Activated CD4-positive, alpha-beta T cell treated with anti-CD3 and anti-CD28 coated beads for 4 hours (primary cell): ENCODE data around the gene HOXB9.

ENCODE experiments used
- DNase-seq, 2 donors: peaks; one replicate each; pipeline ENCODE4 v3.0.0-alpha.2; 2020

The HOXB9 gene

DNA sequence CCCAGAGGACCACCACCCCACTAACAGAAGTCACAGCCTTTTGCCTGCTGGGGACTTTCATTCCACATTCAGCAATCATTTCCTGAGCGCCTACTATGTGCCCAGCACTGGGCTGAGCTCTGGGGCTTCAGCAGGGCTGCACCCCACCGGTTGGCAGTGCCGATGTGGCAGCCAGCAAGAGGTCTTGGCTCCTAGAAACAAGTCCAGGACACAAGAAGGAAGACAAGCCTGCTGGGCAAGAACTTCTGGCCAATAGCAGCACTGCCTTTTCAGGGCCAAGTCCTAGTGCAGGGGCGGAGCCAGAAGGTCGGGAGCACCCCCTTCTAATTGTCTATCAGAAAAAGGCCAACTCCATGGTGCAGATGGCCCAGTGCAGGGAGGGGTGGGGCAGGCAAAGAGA lies 13.0 kb upstream of the HOXB9 start:
- no peak for DNase-seq

DNA sequence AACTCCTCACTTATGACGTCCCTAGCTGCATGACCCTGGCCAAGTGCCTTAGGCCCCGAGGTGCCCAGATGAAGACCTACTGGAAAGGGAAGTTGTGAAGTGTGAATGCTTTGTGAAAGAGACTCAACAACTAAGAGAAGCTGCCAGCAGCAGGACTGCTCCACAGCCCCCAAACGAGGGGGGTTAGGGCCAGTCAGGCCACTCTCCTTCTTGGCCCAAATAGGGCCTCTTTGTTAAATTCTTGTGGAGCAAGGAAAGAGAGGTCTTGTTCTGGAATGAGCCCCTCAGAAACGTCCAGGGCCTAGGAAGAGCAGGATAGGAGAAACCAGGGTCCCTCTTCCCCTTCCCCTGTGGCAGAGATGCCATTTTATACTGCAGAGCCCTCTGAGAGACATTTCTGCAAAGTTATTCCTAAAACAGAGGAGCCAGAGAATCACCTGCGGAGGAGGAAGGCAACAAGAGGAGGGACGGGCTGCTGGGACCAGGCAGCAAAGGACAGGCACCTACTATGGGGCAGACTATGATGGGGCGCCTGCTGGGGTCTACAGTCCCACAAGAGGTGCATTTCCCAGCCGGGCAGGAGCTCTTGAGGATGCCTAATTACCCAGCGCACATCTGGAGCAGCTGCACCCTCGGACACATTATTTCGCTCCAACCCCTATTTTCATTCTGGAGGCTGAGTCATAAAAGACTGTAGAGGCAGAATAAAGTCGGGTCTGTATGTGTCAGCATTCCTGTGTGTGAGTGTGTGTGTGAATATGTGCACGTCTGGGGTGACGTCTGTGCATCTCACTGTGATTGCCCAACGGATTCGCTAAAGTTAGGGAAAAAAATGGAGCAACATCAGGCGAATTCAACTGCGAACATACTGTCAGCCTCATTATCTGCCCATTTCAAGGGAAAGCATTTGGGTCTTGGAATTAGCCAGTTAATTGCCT lies 11.4 kb upstream of the HOXB9 start:
- DNase-seq, result no peak

DNA sequence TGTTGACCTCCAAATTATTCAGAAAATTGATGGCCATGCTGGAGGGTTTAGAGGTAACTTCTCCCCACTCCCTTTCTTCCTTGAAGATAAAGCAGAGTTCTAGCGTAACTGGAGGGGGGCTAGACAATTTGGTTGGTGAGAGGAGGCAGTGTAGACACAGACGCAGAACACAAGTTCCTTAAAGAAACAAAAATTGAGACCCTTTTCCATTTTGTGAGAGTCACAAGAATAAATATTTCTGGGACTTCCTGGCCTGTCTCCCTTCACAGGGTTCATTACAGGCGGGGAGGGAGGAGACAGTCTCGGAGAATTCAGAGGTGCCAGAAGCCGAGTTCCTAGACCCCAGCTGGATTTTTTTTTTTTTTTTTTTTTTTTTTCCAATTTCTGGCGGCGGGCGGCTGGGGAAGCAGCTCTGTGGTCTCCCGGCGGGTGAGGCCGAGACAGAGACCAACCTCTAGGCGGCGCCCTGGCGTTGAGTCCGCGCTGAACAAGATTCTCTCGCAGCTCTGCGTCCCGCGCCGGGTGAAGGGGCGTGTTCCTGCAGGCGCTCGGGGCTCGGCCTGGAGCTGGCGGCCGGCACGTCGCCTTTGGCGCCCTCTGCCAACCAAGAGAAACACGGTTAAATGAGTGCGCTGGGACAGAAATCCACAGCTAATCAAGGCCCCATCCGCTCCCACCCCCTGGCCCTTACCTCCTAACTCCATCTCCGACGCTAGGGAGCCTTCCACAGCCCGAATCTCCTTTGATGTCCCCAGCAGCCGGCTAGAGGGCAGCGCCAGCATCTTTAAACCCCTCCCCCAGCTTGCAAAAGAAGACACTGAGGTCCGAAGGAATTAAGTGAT lies 10.2 kb upstream of the HOXB9 start:
- DNase-seq, result peak; percentile 57 to 69

DNA sequence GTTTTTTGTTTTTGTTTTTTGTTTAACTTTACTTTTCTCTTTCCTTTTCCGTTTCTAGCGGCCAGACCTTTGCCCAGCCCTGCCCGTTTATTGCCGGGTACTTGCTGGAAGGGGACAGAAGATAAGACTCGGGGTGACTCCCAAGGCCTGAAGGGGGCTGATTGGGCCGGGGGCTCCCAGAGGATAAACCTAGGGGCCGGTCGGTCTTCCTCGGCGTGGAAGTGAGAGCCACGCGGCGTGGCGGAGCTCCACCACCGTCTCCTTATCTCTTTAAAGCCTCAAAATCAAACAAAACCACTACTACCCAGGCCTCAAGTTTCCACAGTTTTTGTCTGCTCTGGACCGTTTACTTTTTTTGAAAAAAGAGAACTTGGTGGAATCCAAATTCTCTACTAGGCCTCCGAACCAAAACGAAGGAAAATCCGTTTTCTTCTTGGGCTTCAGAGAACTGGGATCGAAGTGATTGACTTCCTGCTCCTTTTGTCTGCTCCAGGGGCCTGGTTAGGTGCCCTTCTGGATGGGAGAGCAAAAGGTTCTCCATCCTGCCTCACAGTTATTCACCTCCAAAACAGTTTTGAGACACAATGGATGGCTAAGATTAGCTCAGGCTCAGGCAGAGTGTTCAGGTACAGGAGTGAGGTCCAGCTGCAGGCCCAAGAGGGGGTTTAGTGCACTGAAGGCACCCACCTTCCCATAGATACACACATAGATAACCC lies 8.5 kb upstream of the HOXB9 start:
- no peak for DNase-seq

DNA sequence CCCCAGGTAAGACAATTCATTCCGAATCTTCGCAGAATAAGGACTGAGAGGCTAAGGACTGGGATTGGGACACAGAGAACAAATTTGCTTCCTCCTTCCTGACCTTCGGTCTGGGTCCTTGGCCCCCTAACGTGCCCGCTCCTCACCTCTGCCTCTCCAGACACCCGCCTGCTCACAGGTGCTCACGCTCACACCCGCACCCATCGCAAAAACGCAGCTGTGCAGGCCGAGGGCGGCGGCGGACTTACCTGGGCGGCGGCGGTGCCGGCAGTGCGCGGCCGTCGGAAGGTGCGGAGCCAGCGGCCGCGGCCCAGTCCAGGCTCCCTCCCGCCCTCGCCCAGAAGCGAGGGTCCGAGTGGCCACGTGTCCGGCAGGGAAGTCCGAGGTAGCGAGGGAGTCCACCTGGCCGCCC lies 7.1 kb upstream of the HOXB9 start:
- no peak for DNase-seq

DNA sequence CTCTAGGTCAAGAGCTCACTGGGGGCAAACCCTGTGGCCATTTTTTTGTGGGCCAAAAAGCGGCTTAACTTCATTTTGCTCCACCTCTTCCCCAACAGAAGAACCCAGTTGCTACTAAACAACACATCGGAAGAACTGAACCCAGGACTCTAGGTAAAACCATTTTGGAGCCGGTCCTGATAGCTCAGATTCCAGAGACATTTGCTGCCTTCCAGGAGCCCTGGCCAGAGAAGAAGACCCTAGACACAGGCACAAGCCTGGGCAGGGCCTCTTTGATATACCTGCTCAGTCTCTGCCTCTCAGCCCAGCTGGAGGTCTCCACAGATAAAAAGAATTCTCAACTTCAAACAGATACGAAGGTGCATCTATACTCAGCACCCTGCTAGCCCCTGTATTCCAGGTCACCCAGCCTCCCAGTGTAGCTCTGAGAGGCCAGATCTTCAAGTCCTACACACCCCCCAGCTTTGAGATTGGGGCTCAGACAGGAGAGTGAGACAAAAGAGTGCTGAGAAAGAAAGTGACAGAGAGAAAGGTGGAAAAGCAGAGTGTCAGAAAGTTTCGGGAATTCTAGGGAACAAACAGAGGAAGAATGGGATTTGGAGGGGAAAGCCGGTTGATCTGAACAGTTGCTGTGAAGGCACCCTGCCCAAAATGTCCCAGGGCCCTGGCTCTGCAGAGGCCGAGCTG lies 6.6 kb upstream of the HOXB9 start:
- DNase-seq, result no peak

DNA sequence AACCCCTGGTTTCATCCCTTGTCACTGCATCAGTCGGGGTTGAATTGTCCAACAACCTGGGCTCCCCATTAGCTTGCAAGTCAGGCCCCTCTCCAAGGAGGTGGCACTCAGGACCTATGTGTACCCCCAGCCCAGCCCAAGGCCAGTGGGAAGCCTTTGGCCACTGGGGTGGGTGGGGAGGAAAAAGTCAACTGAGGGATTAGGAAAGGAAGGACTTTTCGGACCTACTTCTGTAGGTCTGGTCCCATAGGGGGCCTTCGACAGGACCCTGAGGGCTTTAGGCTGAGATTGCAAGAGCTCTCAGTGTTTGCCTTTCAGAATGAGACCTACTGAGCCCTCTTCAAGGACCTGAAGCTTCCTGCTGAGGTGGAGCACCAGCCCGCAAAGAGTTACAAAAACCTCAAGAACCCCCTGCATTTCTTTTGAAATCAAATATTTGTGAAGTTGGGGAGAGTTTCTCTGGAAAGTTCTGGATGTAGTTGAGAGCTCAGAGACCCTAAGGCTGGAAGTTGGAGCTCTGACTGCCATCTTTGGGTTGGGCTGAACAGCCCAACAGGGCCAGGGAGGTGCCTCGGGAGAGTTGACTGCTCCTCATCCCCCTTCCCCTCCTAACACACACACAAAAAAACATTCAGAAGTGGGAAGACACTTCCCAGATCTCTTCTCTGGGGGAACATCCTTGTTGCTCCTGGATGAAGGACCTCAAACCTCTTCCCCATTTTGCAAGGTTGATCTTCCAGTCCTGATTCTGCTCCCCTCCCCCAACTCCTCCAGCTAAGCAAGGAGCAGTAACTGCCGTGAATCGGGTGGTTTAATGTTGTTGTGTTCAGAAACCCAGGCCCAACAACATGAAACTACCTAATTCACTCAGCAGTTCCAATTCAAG lies 5.8 kb upstream of the HOXB9 start:
- no peak for DNase-seq

DNA sequence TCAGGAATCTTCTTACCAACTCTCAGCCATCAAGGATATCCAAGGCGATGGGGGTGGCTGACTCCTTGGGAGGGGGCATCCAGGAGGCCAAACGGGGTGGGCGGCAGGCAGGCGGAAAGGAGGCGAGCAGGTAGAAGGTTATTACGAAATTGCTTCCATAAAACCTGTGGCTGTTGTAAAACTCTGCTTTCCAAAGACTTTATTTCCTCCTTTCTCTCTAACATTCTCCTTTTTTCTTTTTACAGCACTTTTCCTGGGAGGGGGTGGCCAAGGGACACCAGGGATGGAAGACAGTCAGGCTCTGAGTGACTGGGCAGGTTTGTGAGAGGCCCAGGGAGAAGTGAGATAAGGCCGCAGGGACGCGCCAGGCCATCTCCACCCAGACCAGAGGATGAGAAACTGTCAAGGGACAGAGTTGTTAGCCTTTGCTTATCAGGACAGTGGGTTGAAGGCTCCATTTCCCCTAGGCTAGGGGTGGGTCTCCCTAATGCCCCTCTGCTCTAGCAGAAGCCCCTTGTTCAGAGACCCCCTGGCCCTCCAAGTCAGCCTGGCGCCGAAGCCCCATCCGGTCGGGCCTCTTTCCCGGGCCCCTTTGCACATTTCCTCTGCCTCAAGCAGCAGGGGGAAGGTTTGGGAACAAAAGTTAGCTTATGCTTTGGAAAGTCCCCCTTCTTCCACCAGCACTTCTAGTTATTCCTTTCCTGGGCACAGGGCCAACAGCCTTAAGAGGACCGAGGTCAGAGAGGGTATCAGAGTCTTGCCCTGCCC lies 5.0 kb upstream of the HOXB9 start:
- DNase-seq, result no peak

DNA sequence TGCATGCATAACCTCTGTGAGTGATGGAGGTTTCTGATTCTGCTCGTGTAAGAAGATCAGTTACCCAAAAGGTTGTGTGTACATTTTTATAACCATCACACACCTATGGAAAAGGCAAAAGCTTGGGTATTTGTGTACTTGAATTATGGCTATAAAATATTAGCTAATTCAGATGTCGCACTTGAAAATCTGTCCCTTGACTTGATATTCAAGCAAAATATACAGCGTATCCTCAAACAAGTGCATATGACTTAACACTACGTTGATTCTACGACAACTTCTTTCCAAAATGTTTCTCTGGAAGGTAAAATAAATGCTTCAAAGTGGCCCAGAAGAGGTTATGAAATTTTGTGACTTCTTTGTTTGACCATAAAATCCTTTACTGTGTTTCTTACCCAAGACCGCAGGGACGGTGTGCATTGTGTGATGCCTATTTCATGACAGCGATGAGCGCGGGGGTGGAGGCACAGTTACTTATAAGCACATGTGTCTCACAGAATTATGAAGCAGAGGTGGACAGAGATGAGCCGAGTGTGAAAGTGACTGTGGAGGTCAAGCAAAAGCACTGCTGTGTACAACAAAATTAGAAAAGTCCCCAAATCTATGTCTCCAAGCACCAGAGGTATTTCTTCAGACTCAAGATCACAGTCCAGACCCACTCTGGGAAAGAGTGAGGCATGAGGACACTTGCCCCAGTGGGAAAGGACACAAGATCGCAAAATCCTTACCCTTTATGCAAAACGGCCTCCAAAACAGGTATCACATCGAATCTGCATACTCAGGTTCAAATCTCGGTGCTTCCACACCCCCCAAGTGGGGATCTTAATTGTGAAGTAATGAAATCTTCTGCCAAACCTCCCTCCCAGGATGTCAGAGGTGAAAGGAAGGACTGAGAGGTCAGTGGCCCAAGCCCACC lies 4.1 kb upstream of the HOXB9 start:
- DNase-seq, result no peak

DNA sequence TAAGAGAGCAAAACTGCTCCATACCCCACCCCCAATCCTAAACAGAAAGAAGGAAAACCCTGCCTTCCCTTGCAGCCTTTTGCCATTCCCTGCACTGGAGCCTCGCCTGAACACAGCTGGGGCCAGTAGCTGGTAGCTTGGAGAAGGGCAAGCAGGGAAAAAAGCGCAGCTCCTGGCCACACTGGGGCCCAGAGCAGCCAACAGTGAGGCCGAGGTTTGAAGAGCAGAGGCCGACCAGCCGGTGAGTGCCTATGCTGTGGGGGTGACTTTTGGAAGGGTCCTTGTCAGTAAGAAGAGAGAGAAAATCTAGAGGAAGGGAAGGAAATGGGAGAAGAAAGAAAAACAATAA lies 3.2 kb upstream of the HOXB9 start:
- DNase-seq, result no peak

DNA sequence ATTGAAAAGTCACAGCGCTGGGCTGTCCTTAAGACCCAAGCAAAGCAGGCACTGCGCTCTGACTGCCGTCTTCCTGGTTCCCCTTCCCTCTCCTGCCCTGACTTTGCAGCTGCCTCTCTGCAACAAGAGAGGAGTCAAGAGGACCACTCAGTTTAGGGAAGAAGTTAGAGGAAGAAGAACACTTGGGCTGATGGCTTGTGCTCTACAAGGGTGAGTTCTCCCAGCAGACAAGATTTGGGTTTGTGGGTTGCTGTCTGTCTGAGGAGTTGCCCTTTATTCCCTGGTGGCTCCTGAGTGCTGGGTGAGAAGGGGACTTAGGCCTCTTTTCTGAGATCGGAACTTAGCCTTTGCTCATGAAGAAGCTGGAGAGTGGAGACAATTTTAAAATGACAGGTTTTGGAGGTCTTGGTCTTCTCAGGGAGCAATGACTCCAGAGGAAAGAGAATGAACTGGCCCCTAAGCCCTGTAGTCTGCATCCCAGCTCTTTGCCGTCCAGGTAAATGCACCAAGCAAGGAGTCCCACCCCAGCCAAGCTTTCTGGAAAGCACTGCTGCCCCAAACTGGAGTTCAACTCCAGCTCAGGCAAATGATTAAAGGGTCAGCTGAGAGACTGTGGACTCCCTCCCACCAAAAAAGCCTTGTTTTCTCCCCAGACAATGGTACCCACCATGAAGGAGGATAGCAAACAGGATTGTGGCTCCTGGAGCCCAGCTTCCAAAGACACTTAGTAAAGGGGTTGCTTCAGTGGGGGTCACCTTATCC lies 2.7 kb upstream of the HOXB9 start:
- no peak for DNase-seq

DNA sequence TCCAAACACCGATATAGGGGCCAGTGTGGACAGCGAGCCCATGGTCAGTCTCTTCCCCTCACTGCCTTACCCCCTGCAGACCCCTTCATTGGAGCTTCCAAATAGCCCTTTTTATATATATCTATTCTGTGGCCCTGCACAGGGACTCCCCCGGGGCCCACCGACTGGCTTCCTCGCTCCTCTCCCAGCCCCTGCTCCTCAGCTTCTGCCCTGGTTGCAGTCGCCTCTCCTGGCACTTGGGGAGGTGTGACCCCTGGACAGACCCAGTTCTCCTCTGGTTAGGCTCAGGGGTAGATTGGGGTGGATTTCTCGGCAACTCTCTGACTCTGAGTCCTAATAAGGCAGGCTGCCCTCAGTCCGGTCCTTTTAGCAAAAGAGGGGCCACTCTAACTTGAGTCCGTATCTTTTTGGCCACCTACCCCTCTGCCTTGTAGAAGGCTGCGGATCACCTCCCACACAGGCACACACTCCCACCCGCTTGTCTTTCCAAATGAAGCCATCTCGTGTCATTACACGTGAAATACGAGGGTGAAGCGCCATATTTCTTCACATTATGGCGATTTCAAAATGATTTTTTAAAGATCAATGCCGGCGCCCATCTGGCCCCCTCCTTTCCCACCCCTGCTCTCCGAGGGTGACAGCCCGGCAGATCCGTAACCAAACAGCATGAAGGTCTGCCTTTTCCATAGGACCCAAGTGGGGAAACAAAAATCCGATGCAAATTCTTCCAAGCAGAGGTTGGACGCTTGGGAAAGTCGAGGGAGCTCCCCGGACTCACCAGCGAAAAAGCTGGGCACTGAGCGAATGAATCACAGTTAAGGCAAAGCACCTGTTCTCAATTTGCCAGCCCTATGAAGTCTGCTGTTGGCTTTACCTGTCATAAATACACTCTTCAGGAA lies 1.7 kb upstream of the HOXB9 start:
- no peak for DNase-seq

DNA sequence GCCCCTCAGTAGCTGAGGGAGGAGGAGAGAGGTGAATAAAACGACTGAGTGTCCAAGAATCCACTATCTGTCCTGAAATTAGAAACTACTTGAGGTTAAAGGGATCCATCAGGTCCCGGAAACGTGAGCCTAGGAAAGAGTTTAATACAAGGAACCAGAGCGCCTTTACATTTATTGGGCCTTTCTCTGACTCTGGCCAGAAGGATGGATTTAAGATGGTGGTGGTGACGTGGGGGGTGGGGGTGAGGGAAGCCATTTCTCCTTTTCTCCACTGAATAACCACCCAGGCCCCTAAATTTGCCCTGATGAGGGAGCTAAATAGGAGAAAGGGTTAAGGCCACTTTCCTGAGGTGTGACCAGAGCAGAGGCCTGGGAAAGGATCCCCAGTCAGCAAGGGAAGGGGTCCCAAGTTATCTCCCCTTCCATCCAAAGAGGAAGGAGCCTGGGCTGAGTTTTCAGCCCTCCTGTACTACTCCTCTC lies 1.0 kb upstream of the HOXB9 start:
- DNase-seq, result no peak

DNA sequence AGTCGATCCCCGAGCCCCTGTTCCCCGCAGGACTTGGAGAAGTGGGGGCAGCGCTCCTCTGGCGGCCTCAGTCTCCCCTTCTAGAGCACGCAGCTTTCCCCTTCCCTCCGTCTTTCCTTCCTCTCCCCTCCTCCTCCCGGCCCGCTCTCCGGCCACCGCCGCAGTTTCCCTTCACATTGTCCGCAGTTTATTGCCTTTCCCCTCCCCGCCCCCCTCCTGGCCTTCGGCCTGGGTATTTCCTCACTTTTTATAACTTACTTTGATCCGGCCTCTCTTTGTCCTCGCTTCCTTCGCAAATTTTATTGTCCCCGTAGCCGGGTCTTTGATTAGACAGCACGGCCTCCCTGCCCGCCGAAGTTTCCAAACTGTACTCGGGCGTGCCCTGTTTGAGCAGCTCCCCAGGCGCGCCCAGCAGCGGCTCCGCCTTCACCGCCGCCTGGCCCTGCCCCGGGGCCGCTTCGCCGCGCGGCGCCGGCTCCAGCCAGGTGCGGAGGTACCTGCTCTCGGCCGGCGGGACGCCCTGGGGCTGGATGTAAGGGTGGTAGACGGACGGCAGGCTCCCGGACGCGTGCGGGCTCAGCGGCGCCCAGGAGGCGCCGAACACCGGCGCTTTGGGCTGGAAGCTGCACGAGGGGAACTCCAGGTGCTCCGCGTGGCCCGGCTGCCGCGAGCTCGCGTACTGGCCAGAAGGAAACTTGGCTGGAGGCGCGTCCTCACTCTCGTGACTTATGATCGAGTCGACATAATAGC lies 488 bp downstream of the HOXB9 start:
- DNase-seq, result peak in 1 of 2 donors; percentile 49

DNA sequence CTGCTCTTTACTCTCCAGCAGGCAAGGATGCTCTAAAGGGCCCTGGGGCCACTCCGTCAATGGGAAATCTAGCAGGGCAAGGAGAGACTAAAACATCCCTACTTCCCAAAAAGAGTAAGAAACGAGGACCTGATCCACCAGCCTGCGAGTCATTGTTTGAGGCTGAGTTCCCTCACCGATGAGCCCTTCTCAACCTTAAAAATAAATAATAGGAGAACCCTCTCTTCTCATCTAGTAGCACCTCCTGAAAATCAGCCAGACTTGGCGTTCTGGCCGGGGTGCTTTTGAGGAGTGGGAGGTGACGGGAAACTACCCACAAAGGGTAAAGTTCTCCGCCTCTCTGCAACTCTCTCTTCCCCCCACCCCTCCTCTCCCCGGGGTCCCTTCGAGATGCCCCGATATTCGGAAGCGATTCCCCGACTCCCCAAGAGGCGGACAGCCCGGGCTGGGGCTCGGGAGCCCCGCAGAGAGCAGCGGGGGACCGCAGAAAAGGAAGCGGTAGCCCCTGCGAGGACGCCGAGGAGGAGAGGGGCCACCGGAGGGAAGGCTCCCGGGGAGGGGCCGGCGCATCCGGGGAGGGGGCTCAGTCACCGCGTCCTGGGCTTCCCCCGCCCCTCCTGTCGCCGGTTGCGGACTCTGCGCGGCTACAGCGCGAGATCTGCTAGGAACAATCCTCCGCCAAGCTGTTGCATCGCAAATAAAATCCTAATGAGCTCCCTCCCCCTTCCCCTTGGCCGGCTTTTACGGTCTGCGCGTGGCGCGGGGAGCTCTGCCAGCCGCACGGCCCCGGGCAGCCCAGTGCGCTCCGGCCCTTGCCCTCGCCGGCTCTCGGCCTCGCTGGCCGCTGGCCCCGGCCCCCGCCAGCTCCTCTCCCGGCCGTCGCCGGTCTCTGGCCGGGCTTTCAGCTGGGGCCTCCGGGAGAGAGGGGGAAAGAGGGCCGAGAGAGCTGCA lies 1.3 kb downstream of the HOXB9 start:
- DNase-seq, result no peak

DNA sequence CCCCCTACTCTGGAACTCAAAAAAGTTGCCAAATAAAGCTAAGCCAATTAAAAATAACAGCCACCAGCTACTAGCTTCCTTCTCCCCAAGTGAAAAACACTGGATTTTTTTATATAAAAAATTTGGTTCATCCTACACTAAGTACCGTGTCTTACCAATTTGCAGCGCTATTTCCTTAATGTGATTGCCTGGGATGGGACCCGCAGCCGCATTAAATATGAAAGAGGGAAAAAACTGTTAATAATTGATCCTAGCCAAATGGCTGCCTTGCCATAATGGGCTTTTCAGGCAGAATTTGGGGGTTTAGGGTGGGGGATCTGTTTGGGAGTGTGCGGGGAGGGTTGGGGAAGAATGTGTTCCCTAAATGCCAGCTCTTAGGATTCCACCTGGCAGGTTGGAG lies 2.0 kb downstream of the HOXB9 start:
- no peak for DNase-seq
